DOHH2 (cell line): ENCODE data around the gene RBFOX1.

ENCODE experiments used
- CTCF ChIP-seq: fragments of 200-600 bp; sonication (generic); IDR thresholded peaks from one replicate; pipeline ENCODE4 v1.5.1; 2014; ENCODE audit warnings: antibody characterized with exemption, mild to moderate bottlenecking, low read depth, low read length; ENCODE audit not compliant: poor library complexity, severe bottlenecking
- EZH2phosphoT487 ChIP-seq: fragments of 200-600 bp; sonication (generic); IDR thresholded peaks from 2 replicates; pipeline ENCODE4 v1.6.1; 2017; ENCODE audit warnings: borderline replicate concordance, mild to moderate bottlenecking, antibody characterized with exemption, low read length, moderate library complexity, mixed read lengths

GRCh38 chr16:7372095-7372494 lies 39.5 kb downstream of the RBFOX1 start:
- TF ChIP-seq CTCF (no peak), EZH2phosphoT487 (no peak)
